Activated T-helper 1 cell treated with Interleukin-2 at 50 U/mL for 16 hours (primary cell): Measurements from ENCODE around the gene KHSRP.
"Not testable (repeated sequence)": the region's sequence is repeated elsewhere in the genome, so short reads cannot be mapped to it uniquely, and the experiment has no call there.

Source experiments
- DNase-seq: peaks from one replicate; pipeline ENCODE4 v3.0.0-alpha.2; 2020; ENCODE audit warnings: low read depth

Gene KHSRP

DNA sequence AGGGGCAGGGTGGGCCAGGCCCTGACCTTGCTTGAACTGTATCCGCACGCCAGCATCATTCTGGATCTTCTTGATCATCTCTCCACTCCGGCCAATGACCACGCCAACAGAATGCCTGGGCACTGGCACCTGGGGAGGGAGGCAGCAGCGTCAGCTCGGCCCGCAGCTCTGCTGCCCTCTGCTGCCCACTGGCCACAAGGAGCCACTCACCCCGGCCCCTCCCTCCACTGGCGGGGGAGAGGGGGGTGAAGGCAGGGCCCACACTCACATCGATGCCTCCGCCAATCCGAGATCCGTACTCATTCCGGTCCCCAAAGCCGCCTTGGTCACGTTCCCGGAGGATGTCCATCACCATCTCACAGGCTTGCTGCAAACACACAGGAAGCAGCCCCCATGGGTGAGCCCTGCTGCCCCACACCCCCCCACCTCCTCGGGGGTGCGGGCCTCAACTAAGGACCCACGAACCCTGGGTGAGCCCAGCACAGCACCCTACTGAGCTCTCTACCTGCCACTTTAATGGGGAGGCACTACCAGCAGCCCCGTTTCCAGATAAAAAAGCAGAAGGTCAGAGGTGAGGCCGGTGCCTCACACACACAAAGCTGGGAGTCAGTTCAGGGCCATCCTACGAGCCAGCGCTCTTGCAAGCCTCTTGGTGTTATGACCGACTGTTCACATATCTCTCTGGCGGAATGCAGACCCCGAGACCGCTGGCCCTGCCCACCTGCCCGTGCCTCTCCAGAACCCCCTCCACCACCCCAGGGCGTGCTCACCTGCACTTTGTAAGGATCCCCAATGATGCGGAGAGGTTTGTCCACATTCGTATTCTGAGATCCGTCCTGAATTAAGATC lies 6.7 kb downstream of the KHSRP start:
- no peak for DNase-seq

DNA sequence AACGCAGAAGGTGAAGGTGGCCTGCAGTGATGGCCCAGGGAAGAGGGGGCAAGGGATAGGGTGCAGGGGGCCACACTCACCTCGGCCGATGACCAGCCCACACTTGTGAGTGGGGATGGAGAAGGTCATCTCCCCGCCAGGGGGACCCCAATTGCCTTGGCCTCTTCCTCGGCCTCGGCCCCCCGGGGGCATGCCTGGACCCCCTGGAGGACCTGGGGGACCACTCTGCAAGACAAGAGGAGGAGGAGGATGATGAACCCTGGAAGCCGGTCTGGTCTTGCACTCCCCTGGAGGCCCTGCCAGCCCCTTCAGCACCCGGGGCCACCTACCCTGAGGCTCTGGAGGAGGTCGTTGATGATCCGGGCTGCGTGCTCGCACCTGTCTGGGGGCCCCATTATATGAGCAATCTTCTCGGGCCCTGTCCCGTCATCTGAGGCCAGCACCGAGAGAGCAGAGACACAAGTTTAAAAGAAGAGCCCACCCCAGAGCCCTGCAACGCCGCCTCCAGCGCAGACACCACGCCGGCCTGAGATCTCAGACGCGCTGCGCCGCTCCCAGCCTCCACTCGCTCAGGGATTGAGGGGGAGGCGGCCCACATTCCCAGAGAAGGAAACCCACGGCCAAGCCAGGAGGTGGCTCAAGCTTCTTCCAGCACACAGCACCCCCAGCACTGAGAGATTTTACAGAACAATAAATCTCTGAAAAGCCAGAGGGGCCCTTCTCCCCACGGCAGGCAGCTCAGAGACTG lies 7.8 kb downstream of the KHSRP start:
- no peak for DNase-seq

DNA sequence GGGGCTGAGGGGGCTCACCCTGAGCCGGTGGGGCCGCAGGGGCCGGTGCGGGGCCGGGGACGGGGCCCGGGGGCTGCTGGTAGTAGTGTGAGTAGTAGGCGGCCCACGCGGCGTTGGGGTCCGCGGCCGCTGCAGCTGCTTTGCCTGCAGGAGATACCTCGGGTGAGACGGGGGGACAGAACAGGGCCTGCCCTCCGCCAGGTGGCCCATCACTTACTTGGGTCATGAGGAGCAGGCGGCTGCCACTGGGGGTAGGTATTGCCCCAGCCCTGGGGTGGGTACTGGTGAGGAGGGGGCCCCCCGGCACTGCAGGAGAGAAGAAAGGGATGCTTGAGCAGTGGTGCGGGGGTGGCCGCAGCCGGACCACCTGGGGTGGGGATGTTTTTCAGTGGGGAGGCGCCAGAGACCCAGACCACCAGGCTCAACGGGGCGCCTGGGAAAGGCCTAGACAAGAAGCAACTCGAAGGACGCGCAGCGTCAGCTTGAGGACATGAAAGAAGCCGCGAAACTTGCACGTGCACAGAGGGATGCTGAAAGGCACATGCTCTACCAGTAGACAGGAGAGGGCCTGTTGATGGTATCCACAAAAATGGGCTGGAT lies 8.9 kb downstream of the KHSRP start:
- no peak for DNase-seq

DNA sequence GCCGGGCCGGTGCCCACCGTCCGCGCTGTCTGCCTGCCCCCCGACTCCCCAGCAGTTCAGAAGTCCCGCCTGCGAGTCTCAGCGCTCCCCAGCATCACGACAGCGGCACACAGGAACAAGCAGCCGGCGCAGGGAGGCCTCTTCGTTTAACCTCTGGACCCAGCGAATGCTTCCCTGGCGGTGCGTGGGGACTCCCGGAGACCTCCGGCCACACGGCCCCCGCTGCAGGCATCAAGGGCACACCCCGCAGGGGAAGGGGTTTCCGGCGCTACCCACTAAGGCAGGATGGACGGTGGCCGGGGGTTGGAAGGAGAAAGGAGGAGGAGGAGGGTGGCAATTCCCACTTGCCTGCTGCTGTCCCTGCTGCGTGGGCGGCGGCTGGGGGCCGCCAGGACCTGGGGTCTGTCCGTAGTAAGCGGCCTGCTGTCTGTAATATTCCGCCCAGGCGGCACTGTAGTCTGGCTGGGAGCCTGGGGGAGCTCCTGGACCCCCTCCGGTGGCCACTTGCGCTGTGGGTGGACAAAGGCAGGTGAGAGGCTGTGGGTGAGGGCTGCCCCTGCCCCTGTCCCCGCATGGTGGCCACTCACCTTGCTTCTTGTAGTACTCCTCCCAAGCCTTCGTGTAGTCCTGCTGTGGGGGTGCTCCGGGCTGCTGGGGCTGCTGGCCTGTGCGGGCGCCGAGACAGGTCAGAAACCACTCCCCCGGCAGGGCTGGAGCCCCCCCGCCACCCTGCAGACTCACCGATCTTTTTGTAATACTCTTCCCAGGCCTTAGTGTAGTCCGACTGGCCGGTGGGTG lies 9.6 kb downstream of the KHSRP start:
- DNase-seq: no peak

DNA sequence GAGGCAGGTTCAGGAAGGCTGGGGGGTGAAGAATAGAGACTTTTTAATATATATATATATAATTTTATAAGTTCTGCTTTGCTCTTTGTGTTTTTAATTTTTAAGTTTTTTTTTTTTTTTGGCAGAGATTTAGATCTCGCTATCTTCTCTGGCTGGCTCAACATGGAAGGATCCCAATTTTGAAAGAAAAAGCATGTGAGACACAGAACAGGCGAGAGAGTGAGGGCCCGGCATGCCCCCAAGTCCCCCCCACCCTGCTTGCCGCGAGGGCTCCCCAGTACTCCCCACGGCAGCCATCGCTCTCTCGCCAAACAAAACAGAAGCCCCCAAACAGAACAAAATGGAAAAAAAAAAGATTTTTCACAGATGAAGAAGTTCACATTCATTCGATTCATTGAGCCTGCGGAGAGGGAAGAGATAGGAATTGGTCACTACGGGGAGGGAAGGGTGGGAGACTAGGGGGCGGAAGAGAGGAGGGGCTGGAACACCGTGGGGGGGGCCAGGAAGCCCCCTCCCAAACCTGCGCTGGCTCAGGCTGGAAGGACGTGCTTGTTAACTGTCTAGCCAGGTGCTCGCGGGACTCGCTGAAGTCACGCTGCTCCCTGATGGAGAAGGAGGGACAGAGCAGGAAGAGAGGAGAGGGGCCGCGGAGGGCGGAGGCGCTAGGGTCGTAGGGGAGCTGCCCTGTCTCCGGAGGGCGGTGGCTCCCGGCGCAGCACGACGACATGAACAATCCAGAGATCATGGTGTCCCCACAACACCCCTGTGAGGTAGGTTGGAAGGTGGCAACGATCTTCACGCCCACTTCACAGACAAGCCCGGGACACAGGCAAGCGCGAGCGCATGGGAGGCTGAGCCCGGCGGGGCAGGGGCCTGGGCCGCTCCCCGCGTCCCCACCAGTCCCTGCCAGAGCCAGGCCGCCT lies 10.6 kb downstream of the KHSRP start:
- DNase-seq: no peak

DNA sequence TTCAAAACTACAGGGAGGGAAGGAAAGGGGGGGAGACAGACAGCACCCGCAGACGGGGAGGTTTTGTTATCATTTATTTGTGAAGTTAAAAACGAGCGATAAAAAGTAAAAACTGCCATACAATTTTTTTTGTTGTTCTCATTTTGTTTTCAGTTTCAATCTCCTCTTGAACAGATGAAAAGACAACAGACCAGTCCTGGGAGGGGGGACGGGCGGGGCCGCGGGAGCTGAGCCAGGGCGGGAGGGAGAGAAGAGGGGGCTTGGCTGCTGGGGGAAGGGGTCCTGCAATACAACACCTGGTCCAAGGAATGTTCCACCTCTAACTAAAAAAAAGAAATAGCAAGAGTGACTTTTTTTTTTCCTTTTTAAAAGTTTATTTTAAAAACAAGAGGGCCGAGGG lies 11.3 kb downstream of the KHSRP start:
- no peak for DNase-seq

DNA sequence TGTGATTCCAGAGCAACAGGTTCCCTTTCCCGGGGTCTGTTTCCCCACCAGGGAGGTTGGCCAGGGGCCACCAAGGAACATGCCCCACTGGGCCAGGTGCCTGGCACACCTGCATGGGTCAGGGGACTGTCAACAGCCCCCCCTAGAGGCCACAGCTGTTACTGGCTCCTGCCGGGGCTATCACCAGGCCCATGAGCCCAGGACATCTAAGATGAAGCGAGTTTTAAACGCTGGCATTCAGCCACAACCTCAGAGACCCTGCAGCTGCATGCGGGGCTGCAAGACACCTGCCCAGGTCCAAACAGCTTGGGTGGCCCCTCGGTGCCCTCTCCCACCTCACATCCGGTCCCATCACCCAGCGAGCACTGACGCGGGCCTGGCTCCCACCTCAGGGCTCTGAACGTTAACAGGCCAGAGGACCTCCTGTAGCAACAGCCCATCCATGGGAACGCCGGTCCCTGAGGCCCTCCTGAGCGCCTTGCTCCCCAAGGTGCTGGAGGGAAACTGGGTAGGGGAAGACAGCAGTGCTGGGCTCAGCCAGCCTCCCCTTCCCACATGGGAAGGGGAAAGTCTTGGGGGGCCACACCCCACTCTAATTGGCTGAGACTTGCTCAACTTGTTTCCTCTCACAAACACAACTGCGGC lies 12.0 kb downstream of the KHSRP start:
- no peak for DNase-seq

DNA sequence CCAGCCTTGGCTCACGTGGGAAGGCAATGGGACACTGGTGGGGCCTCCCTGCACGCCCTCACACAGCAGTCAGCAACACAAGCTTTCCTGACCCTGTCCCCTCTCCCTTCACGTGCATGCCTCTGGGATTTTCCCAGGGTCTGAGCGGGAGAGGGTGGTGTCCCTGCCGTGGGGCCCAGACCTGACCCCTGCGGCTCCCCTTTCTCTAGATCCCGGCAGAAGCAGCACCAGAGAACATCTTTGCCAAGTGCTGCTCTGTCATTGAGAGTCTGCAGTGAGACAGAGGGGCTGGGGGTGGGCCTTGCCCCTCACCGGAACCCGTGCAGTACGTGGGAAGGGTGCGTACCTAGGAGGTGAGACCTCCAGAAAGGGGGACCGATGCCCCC lies 12.6 kb downstream of the KHSRP start:
- DNase-seq: no peak

DNA sequence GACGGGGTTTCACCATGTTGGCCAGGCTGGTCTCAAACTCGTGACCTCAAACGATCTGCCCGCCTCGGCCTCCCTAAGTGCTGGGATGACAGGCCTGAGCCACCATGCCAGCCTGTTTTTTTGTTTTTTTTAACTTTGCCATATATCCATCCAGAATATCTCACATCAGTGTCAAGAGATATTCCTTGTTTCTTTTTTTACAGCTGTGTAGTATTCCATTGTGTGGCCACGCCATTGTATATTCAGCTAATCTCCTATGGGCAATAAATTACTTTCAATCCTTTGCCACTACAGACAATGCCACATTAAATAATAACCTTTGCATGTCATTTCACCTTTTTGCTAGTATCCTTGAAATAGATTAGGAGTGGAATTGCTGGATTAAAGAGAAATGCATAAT lies 15.3 kb downstream of the KHSRP start:
- DNase-seq: no peak

DNA sequence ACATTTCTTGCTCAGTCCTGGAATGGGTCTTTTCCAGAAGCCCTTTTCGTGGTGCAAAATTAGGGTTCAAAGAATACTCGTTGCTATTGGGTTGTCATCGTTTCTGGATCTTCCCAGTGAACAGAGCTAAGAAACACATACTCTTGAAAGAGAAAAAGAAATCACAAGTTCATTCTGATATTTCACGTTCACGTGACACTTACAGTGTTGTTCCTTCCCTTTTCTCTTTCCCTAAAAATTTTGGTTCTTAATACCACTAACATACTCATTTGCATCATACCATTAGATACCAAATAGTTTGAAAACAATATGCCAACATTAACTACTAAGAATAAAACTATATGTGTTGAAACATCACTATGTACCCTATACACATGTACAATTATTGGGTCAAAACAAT lies 18.2 kb downstream of the KHSRP start:
- no peak for DNase-seq

DNA sequence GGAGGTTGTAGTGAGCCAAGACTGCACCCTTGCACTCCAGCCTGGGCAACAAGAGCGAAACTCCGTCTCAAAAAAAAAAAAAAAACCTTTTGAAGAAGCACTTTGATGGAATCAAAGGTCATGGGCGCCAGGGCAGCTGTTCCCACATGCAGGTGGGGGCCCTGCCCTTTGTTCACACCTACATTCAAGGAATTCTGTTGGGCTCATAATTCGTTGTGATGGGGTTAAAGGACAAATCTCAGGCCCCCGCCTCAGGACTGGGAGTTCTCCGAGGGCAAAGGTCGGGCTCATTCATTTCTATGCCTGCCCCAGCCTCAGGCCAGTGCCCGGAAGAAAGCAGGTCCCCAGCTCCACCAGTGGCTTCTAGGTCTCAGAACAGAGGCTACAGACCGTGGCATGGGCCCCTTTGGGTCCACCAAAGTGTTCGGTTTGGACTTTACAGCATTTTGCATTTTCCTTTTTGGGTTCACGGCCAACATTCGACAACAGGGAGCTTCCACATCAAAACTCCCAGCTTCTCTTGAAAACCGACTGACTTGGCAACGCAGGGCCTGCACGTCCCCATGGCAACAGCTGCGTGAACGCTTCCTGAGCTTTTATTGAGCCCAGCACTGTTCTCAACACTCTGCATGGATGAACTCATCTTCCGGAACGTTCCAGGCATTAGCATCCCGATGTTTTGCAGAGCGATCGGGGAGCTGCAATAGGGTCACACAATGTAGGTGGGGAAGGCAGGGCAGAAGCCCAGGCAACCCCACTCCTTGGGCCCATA lies 21.6 kb downstream of the KHSRP start:
- no peak for DNase-seq

DNA sequence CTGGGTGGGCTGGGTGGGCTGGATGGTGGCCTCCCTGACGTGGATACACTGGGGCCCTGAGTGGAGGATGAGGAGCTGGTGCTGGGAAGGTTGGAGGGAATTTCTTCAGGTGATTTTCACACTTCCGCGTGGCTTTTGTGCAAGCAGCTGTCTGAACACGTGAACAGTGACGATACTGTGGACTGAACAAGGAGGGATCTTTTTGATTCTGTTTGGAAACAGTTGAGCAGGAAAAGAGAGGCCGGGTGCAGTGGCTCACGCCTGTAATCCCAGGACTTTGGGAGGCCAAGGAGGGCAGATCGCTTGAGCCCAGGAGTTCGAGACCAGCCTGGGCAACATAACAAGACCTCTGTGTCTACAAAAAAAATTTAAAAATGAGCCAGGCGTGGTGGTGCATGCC lies 22.6 kb downstream of the KHSRP start:
- DNase-seq: no peak

DNA sequence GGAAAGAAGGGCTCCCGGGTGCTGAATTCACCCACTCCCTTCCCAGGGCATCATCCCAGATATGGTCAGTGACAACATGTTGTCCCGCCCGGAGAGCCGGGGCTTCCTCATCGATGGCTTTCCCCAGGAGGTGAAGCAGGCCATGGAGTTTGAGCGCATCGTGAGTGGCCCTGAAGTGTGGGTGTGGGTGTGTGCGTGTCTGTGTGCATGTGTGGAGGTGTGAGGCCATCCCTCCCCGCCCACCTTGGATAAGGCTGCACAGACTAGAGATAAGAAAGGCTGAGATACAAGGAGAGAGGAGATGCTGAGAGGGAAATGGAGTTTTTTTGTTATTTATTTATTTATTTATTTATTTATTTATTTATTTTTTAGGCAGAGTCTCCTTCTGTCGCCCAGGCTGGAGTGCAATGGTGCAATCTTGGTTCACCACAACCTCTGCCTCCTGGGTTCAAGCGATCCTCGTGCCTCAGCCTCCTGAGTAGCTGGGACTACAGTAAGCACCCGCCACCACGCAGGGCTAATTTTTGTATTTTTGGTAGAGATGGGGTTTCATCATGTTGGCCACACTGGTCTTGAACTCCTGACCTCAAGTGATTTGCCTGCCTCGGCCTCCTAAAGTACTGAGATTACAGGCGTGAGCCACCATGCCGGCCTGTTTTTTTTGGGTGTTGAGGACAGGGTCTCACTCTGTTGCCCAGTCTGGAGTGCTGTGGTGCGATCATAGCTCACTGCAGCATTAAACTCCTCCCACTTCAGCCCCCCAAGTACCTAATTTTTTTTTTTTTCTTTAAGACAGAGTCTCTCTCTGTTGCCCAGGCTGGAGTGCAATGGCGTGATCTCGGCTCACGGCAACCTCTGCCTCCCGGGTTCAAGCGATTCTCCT lies 24.3 kb downstream of the KHSRP start:
- not testable (repeated sequence) for DNase-seq

DNA sequence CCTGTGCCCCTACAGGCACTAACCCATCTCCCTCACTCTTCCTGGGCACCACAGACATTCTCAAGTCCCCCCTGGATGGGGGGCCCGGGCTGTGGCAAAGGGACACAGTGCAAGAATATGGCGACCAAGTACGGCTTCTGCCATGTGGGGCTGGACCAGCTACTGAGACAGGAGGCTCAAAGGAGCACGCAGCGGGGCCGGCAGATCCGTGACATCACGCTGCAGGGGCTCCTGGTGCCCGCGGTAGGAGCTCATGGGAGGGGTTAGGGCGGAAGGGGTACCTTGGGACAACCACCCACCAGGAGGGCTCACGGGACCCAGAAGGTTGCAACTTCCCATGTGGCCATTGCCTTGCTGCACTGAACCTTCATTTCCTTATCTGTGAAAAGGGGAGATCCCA lies 28.3 kb downstream of the KHSRP start:
- no peak for DNase-seq

DNA sequence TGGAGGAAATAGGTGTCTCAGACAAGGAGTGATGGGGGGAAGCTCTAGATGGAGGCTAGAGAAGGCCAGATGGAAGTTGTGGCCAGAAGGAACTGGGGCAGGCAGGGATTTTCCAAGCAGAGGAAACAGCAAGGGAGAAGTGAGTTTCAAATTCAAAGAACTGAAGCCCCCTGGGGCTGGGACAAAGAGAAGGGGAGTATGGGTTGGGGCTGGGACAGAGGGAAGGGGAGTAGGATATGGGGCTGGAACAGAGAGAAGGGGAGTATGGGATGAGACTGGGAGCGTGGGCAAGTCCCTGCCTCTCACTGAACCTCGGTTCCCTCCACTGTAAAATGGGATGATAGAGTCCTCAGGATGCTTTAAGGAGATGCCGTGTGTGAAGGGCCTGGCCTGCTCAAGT lies 29.8 kb downstream of the KHSRP start:
- DNase-seq: no peak

DNA sequence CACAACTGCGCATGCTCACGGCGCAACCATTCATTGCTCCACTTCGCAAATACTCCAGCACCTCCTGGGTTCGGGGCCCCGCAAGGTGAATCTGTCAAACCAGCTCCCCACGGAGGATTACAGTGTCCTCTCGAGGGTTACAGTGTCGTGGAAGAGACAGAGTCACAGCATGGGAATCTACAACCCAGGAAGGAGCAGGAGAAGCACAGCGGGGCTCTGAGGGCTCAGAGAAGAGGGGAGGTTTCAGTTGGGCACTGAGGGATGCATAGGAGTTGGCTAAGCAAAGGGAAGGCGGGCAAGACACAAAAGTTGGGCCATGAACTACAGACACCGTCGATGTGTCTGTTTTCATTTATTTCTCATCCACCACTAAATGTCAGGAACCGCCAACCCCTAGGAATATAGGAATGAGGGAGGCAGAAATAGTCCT lies 30.6 kb downstream of the KHSRP start:
- DNase-seq: no peak

DNA sequence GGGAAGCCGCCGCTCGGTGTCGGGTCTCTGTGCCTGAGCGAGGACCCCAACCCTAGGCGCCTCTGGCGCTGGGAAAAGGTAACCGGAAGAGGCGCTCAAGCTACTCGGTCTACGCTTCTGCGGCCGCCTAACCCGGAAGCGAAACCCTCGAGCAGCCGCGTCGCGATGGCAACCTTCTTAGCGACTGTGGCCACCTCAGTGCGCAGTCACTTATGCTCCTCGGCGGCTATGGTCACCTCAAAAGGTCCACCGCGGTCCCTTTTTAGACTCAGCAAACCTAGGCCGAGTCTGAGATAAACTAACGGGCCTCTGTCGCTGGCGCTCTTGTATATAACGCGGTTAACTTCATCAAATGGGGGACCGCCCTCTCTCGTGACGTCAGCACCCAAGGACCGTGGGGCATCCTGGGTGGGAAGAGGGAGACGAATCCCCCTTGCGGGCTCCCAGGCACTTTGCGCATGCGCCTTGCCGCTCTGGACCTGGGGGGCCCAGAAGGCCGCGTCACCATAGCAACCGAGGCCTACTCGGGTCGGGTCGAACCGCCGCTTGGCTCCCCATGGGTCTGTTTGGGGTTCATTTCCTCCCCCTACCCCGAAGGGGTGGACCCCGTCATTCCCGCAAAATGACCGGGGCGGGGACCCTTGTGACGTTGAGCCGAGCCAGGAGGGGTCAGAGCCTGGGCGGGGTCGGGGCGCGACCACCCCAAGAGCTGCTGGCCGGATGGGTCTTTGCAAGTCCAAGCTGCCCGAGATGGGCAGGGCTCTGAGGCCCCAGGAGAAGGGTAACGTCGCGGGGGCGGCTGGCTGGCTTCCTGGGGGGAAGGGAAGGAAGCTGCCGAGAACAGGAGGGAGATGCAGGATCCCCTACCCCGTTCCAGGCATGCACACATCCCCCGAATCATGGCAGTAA lies 31.3 kb downstream of the KHSRP start, which contains the start of gene GTF2F1:
Gene GTF2F1 (minus strand): TSS at position 91 of the 909 bp plus-strand sequence. CDS start 169 bp downstream, outside the sequence.
- DNase-seq: peak; percentile 83
